SK-N-SH (cell line): ENCODE measurements around the gene HOXC10. TPM values are rescaled to one million over a fixed set of nuclear protein-coding genes. Genes with fewer than 3 reads are reported as not detected.

Experiments
- CTCF ChIA-PET: fragments of 300-600, 350-600 bp; formaldehyde crosslinking; extraction: SDS; loops from one replicate; lab custom pipeline; 2021; lab: Yijun Ruan, JAX
- POLR2A ChIA-PET: fragments of 350-600 bp; sonication (Branson Sonifier 250); formaldehyde crosslinking; extraction: SDS; loops from one replicate; lab custom pipeline; 2020; ENCODE audit warnings: antibody characterized with exemption, inconsistent platforms; lab: Yijun Ruan, JAX
- DNase-seq: peaks from one replicate; pipeline ENCODE4 v3.0.0; 2012
- H2AFZ ChIP-seq: fragments of 200-600 bp; sonication (generic); 2 replicates; pipeline ENCODE4 v1.8.1; 2016; ENCODE audit warnings: antibody characterized with exemption, mild to moderate bottlenecking, low read depth
- H3F3A ChIP-seq: fragments of 200-600 bp; sonication (generic); replicated peaks from 2 replicates; pipeline ENCODE3; 2016; ENCODE audit warnings: antibody characterized with exemption, mild to moderate bottlenecking; ENCODE audit not compliant: insufficient read depth
- H3K27ac ChIP-seq, 2 experiments: fragments of 200-500 bp in 1 of 2; fragments of 200-600 bp in 1 of 2; sonication (Bioruptor generic) in 1 of 2; sonication (generic), shearing (Covaris generic) in 1 of 2; 2 replicates each; pipeline versions ENCODE4 v1.5.1 to v1.6.1; 2014 to 2016; ENCODE audit warnings: low read depth in 2 of 2, inconsistent platforms in 1 of 2, low read length in 1 of 2, mild to moderate bottlenecking in 1 of 2, mixed read lengths in 1 of 2
- H3K27me3 ChIP-seq: fragments of 200-600 bp; sonication (generic), shearing (Covaris generic); 2 replicates; pipeline ENCODE4 v1.6.1; 2016; ENCODE audit warnings: mixed run types; ENCODE audit not compliant: insufficient read depth
- H3K36me3 ChIP-seq, 2 experiments: fragments of 200-500 bp in 1 of 2; fragments of 200-600 bp in 1 of 2; sonication (Bioruptor generic) in 1 of 2; sonication (generic) in 1 of 2; replicated peaks in 1 of 2; 2 replicates each; pipeline versions ENCODE3 to v1.5.1; 2014 to 2016; ENCODE audit warnings: low read length in 1 of 2, mild to moderate bottlenecking in 1 of 2; ENCODE audit not compliant: insufficient read depth in 2 of 2, control insufficient read depth in 1 of 2
- H3K4me1 ChIP-seq, 2 experiments: fragments of 200-500 bp in 1 of 2; fragments of 200-600 bp in 1 of 2; sonication (Bioruptor generic) in 1 of 2; sonication (generic), shearing (Covaris generic) in 1 of 2; 2 replicates each; pipeline versions ENCODE4 v1.5.1 to v1.6.1; 2014 to 2016; ENCODE audit warnings: low read depth in 1 of 2, low read length in 1 of 2, mixed run types in 1 of 2; ENCODE audit not compliant: insufficient read depth in 2 of 2, control insufficient read depth in 1 of 2
- H3K4me2 ChIP-seq: fragments of 200-600 bp; sonication (generic), shearing (Covaris generic); 2 replicates; pipeline ENCODE4 v1.6.1; 2017; ENCODE audit warnings: mixed run types
- H3K4me3 ChIP-seq, 2 experiments: fragments of 200-500 bp in 1 of 2; fragments of 200-600 bp in 1 of 2; sonication (Bioruptor generic) in 1 of 2; sonication (generic), shearing (Covaris generic) in 1 of 2; 2 replicates each; pipeline versions ENCODE4 v1.5.1 to v1.8.1; 2014 to 2016; ENCODE audit warnings: low read depth in 2 of 2, inconsistent platforms in 1 of 2, low read length in 1 of 2, mild to moderate bottlenecking in 1 of 2, mixed read lengths in 1 of 2, moderate library complexity in 1 of 2
- H3K79me2 ChIP-seq: fragments of 200-600 bp; sonication (generic); 2 replicates; pipeline ENCODE4 v1.8.1; 2017; ENCODE audit warnings: mild to moderate bottlenecking; ENCODE audit not compliant: insufficient read depth
- H3K9ac ChIP-seq: fragments of 200-600 bp; sonication (generic); 2 replicates; pipeline ENCODE4 v1.6.1; 2017; ENCODE audit warnings: mixed run types
- H3K9me2 ChIP-seq: fragments of 200-600 bp; sonication (generic); 2 replicates; pipeline ENCODE4 v1.6.1; 2017; ENCODE audit warnings: mixed run types
- H3K9me3 ChIP-seq: fragments of 200-600 bp; sonication (generic); 2 replicates; pipeline ENCODE4 v1.6.1; 2017; ENCODE audit warnings: mixed run types, mild to moderate bottlenecking, moderate library complexity
- H4K20me1 ChIP-seq: fragments of 200-600 bp; sonication (generic); 2 replicates; pipeline ENCODE4 v1.6.1; 2017; ENCODE audit warnings: mild to moderate bottlenecking, mixed run types; ENCODE audit not compliant: insufficient read depth
- CTCF ChIP-seq: fragments of 200-600 bp; sonication (generic); IDR thresholded peaks from 2 replicates; pipeline ENCODE4 v1.6.1; 2017; ENCODE audit warnings: antibody characterized with exemption, mild to moderate bottlenecking, moderate library complexity
- FOXJ3 ChIP-seq: sonication (generic); formaldehyde crosslinking; IDR thresholded peaks from 2 replicates; pipeline ENCODE4 v1.5.1; 2020; ENCODE audit warnings: mild to moderate bottlenecking, missing genetic modification reagents
- GABPA ChIP-seq: IDR thresholded peaks from 2 replicates; pipeline ENCODE4 v1.4.0; 2012; ENCODE audit warnings: low read depth, mild to moderate bottlenecking
- MXI1 ChIP-seq: IDR thresholded peaks from 2 replicates; pipeline ENCODE4 v1.6.1; 2012; ENCODE audit warnings: mild to moderate bottlenecking, low read depth, low read length, improper control_type of control experiment
- POLR2AphosphoS5 ChIP-seq: IDR thresholded peaks from 2 replicates; pipeline ENCODE4 v1.6.1; 2012; ENCODE audit warnings: low read depth, low read length
- RAD21 ChIP-seq: IDR thresholded peaks from 2 replicates; pipeline ENCODE4 v1.6.1; 2012; ENCODE audit warnings: mild to moderate bottlenecking, low read length
- RFX5 ChIP-seq: IDR thresholded peaks from 2 replicates; pipeline ENCODE4 v1.6.1; 2012; ENCODE audit warnings: mild to moderate bottlenecking, improper control_type of control experiment, low read length
- SMC3 ChIP-seq: IDR thresholded peaks from 2 replicates; pipeline ENCODE4 v1.6.1; 2012; ENCODE audit warnings: low read depth, low read length, improper control_type of control experiment
- TAF1 ChIP-seq: IDR thresholded peaks from 2 replicates; pipeline ENCODE4 v1.6.1; 2012; ENCODE audit warnings: low read depth, mild to moderate bottlenecking, low read length, moderate library complexity, borderline replicate concordance
- TCF12 ChIP-seq: IDR thresholded peaks from 2 replicates; pipeline ENCODE4 v1.4.0; 2012
- YY1 ChIP-seq: IDR thresholded peaks from 2 replicates; pipeline ENCODE4 v1.4.0; 2012; ENCODE audit warnings: low read depth, mild to moderate bottlenecking
- WGBS: methylation state at CpG from one replicate; pipeline ENCODE4 v1.1.6; 2017; ENCODE audit warnings: low lambda C conversion rate; 5-methylcytosine and 5-hydroxymethylcytosine counted together
- polyA plus RNA-seq, 3 experiments: library from polyadenylated mRNA; depleted of rRNA; stranded (reverse); fragments of >200 nt; gene quantifications; 2 replicates each; pipeline ENCODE4 v1.2.3, GENCODE V29; 2012
- TF ChIP-seq, protein P1 (sequence below): IDR thresholded peaks from 2 replicates; pipeline ENCODE4 v1.4.0; 2012; ENCODE audit warnings: low read depth, borderline replicate concordance
- TF ChIP-seq, protein P2 (sequence below): fragments of 150-350 bp; IDR thresholded peaks from 2 replicates; pipeline ENCODE4 v1.6.1; 2017; ENCODE audit warnings: antibody characterized with exemption, low read length, low read depth, borderline replicate concordance

Gene HOXC10
- polyA plus RNA-seq, 1 of the 3 experiments (the other 2 are of a cell fraction): 0.03 TPM

DNA sequence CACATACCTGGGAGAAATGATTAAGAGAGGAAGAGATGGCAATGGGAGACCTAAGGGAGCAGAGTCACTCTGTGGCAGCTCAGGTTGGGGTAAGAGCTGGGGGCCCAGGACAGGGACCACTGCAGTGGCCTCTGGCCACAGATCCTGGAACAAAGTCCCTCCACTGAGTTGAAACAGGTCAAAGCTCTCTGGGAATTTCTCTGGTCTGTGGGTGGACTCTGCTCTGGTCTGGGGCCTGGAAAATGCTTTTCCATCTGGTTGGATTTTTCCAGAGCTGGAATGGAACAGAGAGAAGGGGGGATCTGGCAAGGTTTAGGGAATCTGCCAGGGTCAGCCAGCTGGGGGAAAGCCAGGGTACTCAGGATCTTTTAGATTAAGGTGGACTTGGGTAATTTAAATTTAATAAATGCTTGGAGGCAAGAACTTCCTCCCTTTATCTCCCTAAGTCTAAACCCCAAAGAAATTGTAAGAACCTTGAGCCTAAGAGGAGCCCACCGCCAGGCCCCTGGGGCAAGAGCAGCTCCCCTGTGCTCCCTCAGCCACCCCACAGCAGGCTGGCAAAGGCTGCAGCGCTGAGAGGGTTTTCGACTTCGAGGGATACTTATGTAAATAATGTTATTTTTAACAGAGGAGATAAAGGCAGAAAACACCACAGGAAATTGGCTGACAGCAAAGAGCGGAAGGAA lies 3.7 kb downstream of the HOXC10 start:
- Histone ChIP-seq H3K27me3 (peaks cover 95% of the 10 kb centered on the region), H3K27ac (no peak overlapping the region), H3F3A (peaks cover 5% of the 10 kb centered on the region), H3K36me3 (no peaks in the 10 kb centered on the region), H3K79me2 (no peaks in the 10 kb centered on the region), H3K4me1 (peaks cover 0 to 12% of the 10 kb centered on the region in 2 experiments; a peak in 1 of 4 replicates), H3K4me2 (peak overlapping the region; percentile 67; the same call in 1 of the 2 replicates), H3K4me3 (no peak overlapping the region; a peak in 1 of 4 replicates), H3K9ac (no peak overlapping the region), H3K9me3 (no peaks in the 10 kb centered on the region), H2AFZ (no peak overlapping the region), H3K9me2 (no peaks in the 10 kb centered on the region), H4K20me1 (no peaks in the 10 kb centered on the region)
- WGBS: 16% methylated on average over 5 of the region's 5 CpGs
- no peak for TF ChIP-seq FOXJ3 (CRISPR knock-in tag)
- TF ChIP-seq, protein P1, sequence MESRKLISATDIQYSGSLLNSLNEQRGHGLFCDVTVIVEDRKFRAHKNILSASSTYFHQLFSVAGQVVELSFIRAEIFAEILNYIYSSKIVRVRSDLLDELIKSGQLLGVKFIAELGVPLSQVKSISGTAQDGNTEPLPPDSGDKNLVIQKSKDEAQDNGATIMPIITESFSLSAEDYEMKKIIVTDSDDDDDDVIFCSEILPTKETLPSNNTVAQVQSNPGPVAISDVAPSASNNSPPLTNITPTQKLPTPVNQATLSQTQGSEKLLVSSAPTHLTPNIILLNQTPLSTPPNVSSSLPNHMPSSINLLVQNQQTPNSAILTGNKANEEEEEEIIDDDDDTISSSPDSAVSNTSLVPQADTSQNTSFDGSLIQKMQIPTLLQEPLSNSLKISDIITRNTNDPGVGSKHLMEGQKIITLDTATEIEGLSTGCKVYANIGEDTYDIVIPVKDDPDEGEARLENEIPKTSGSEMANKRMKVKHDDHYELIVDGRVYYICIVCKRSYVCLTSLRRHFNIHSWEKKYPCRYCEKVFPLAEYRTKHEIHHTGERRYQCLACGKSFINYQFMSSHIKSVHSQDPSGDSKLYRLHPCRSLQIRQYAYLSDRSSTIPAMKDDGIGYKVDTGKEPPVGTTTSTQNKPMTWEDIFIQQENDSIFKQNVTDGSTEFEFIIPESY: no peak
- TF ChIP-seq MXI1: no peak
- no peak for TF ChIP-seq TAF1
- TF ChIP-seq RFX5: no peak
- TF ChIP-seq POLR2AphosphoS5: no peak
- TF ChIP-seq TCF12: no peak
- TF ChIP-seq, protein P2, sequence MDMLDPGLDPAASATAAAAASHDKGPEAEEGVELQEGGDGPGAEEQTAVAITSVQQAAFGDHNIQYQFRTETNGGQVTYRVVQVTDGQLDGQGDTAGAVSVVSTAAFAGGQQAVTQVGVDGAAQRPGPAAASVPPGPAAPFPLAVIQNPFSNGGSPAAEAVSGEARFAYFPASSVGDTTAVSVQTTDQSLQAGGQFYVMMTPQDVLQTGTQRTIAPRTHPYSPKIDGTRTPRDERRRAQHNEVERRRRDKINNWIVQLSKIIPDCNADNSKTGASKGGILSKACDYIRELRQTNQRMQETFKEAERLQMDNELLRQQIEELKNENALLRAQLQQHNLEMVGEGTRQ: no peak
- no peak for DNase-seq
- ChIA-PET CTCF (interaction anchor here (0.8 to 12.8 kb wide), 21 partner anchors 11 to 608 kb away, joined by 3 to 194 read pairs (median 6); partner anchors contain the start of genes HOTAIR, HOXC11, HOXC5 and HOXC9), POLR2A (interaction anchor here (0.6 to 2.1 kb wide), 2 partner anchors 12 to 196 kb away, joined by 3 to 5 read pairs; partner anchors contain the start of gene HOXC9)

- Histone ChIP-seq H3K4me2 (peak overlapping the region; percentile 67), H4K20me1 (no peaks in the 10 kb centered on the region), H3K9me2 (no peaks in the 10 kb centered on the region), H3K27ac (no peak overlapping the region)
- POLR2A ChIA-PET: interaction anchor here (2.1 kb wide), 1 partner anchor 11 kb away, joined by 5 read pairs; the partner anchor contains the start of gene HOXC9
- DNase-seq: no peak
- TF ChIP-seq SMC3: peak; percentile 38
- TF ChIP-seq CTCF: peak; percentile 66
- TF ChIP-seq GABPA: 0 out of 2 replicates have a peak, but pooled peaks have one; percentile 28
- TF ChIP-seq RAD21: peak; percentile 48
- TF ChIP-seq YY1: no peak
- TF ChIP-seq, all 33 proteins: peak for 4
- peaks cover 5% of the 10 kb centered on the region for H3F3A ChIP-seq
- H3K27me3 ChIP-seq: peaks cover 95% of the 10 kb centered on the region
- H3K9ac ChIP-seq: no peak overlapping the region
- WGBS: 4% methylated on average over 28 of the region's 28 CpGs
- H3K4me3 ChIP-seq: peak overlapping the region in 1 of 2 experiments; percentile 14; a peak in 2 of 4 replicates
- H3K9me3 ChIP-seq: no peaks in the 10 kb centered on the region
- no peaks in the 10 kb centered on the region for H3K36me3 ChIP-seq
- CTCF ChIA-PET: interaction anchor here (0.6 to 12.8 kb wide), 22 partner anchors 11 to 247 kb away, joined by 3 to 194 read pairs (median 12); partner anchors contain the start of genes HOTAIR, HOXC11, HOXC5 and HOXC9
- no peaks in the 10 kb centered on the region for H3K79me2 ChIP-seq
- no peak overlapping the region for H2AFZ ChIP-seq
- H3K4me1 ChIP-seq: peaks cover 0 to 12% of the 10 kb centered on the region in 2 experiments; a peak in 1 of 4 replicates
Measured at GRCh38 chr12:53989227-53990113, 4.5 kb downstream of the HOXC10 start.
